D721Med (cell line): ENCODE data around the gene CHCHD3.

Experiments
- DNase-seq: peaks from one replicate; pipeline ENCODE4 v3.0.0; 2011; ENCODE audit warnings: low spot score; ENCODE audit not compliant: insufficient read length
- FAIRE-seq: peaks from 2 replicates; lab custom pipeline; 2011; peaks lifted over from hg19 to GRCh38; lab: Jason Lieb, UNC
- TF ChIP-seq, protein P1 (sequence below): IDR thresholded peaks from 2 replicates; pipeline ENCODE4 v1.5.1; 2012; ENCODE audit warnings: mild to moderate bottlenecking, control low read depth; ENCODE audit not compliant: insufficient read depth; ENCODE audit errors: missing control alignments

CHCHD3 gene

GRCh38 chr7:132882714-132883428, 199.0 kb downstream of the CHCHD3 start:
- TF ChIP-seq, protein P1, sequence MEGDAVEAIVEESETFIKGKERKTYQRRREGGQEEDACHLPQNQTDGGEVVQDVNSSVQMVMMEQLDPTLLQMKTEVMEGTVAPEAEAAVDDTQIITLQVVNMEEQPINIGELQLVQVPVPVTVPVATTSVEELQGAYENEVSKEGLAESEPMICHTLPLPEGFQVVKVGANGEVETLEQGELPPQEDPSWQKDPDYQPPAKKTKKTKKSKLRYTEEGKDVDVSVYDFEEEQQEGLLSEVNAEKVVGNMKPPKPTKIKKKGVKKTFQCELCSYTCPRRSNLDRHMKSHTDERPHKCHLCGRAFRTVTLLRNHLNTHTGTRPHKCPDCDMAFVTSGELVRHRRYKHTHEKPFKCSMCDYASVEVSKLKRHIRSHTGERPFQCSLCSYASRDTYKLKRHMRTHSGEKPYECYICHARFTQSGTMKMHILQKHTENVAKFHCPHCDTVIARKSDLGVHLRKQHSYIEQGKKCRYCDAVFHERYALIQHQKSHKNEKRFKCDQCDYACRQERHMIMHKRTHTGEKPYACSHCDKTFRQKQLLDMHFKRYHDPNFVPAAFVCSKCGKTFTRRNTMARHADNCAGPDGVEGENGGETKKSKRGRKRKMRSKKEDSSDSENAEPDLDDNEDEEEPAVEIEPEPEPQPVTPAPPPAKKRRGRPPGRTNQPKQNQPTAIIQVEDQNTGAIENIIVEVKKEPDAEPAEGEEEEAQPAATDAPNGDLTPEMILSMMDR: no peak
- FAIRE-seq (no peak), DNase-seq (no peak)

DNA sequence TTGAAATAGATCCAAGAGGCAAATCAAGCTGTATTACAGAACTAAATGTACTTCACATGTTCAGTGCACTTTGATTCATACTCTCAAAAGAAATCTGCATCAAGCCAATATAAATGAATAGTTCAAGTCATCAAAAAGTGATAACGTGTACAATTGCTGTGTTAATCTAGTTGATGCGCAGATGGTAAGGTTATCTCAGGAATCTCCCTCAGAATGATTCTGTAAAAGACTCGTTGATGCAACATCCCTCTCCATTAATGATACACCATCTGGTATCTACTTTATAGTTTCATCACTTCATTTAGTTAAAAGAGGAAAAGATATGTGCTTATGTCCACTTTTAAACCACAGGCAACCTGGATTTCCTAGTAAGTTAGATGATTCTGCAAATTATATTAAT, 200.6 kb downstream of the CHCHD3 start:
- FAIRE-seq (peak; percentile 96), DNase-seq (no peak)

GRCh38 chr7:132879579-132879978, 202.3 kb downstream of the CHCHD3 start:
- no peak for FAIRE-seq
- DNase-seq: no peak
- TF ChIP-seq, protein P1: no peak

More for the DNA sequence above, 200.6 kb downstream of the CHCHD3 start:
- TF ChIP-seq, protein P1: no peak

DNA sequence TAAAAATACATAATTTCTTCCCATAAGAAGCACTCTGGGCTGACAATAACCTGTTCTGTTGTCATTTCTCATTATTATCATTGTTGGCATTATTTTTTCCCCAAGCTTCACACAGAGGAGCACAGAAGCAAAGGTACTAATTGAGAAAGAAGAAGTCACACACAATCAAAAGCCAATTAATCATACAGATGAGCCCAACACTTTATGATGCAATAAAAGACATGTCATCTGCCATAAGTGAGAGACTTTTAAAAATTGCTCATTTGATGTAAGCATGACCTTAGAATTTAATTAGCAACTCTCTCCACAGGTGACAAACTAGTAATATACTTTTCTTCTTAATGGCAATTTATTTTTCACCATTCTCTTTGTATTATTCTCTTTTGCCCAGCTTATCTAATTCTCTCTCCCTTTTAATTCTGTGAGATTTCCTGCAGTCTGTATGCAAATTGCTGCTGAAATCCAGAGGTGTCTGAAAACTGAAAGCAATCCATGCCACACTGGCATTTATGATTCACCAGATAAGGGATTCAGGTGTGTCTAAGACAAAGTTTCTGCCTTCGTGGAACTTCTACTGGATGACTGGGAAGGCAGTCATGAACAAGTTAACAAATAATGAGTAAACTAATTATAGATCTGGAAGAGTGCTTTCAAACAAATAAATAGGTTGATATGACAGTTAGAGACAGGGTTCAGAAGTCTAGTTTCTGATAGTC, 203.5 kb downstream of the CHCHD3 start:
- TF ChIP-seq, protein P1: no peak
- no peak for FAIRE-seq
- DNase-seq: no peak

DNA sequence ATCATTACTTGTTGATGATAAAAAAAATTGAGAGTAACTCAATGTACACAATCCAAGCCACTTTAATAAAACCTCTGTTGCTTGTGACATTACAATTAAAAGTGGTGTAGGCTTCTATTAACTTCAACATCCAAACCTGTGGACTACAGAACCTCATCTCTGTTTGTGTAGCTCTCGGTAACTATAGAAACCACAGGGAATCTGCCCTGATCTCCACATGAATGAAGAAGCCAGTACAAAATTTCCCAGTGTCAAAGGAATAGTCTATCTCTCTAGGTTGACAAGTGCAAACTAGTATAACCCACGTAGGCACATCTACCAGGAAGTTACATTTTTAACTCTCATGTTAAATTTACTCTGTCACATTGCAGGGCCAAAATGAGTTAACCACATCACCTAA, 204.3 kb downstream of the CHCHD3 start:
- DNase-seq: no peak
- TF ChIP-seq, protein P1: no peak
- FAIRE-seq: no peak

DNA sequence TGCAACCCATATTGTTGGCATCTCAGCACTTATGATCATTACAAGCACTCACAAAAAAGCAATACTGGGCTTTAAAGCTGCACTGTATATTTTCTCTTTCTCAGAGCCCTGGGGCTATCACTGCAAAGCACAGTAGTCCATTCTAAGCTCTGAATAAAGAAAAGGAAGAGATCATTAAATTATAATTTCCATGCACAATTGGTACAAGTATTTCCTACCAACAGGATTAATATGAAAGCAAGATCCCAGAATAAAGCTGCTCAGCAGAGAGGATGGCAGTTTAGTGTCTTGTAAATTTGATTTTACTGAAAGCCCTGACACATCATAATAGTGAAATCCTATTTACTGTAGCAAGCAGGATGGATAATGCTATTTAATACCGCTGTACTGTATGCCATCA, 205.3 kb downstream of the CHCHD3 start:
- TF ChIP-seq, protein P1: no peak
- DNase-seq (peak; percentile 23), FAIRE-seq (no peak)

GRCh38 chr7:132872034-132872433, 209.9 kb downstream of the CHCHD3 start:
- FAIRE-seq (no peak), DNase-seq (no peak)
- TF ChIP-seq, protein P1: no peak
